Measurements from ENCODE around the gene MAP3K5.
"Not testable (repeated sequence)": the region's sequence is repeated elsewhere in the genome, so short reads cannot be mapped to it uniquely, and the experiment has no call there.

Gene MAP3K5

GRCh38 chr6:136769124-136769523, 23.2 kb downstream of the MAP3K5 start:
- no peak for DNase-seq

GRCh38 chr6:136767570-136768309, 24.5 kb downstream of the MAP3K5 start:
- DNase-seq = no peak

GRCh38 chr6:136767103-136767502, 25.2 kb downstream of the MAP3K5 start:
- no peak for DNase-seq

- DNase-seq = no peak
These were observed 26.0 kb downstream of the MAP3K5 start for GRCh38 chr6:136766274-136766673.

GRCh38 chr6:136764517-136764993, 27.7 kb downstream of the MAP3K5 start:
- DNase-seq = no peak

- DNase-seq = no peak
These were observed 28.4 kb downstream of the MAP3K5 start for GRCh38 chr6:136763716-136764516.

- no peak for DNase-seq
These were observed 29.0 kb downstream of the MAP3K5 start for GRCh38 chr6:136763255-136763654.

GRCh38 chr6:136762022-136762975, 30.0 kb downstream of the MAP3K5 start:
- DNase-seq = no peak

GRCh38 chr6:136761227-136761922, 30.9 kb downstream of the MAP3K5 start:
- DNase-seq = no peak

- not testable (repeated sequence) for DNase-seq
These were observed 31.5 kb downstream of the MAP3K5 start for GRCh38 chr6:136760781-136761180.

- no peak for DNase-seq
These were observed 35.1 kb downstream of the MAP3K5 start for GRCh38 chr6:136757150-136757549.

- no peak for DNase-seq
These were observed 37.5 kb downstream of the MAP3K5 start for GRCh38 chr6:136754820-136755219.

- DNase-seq = no peak
These were observed 38.7 kb downstream of the MAP3K5 start for GRCh38 chr6:136753624-136754023.

GRCh38 chr6:136752554-136752953, 39.7 kb downstream of the MAP3K5 start:
- DNase-seq = no peak

- DNase-seq = no peak
These were observed 40.3 kb downstream of the MAP3K5 start for GRCh38 chr6:136751991-136752390.

GRCh38 chr6:136751522-136751956, 40.7 kb downstream of the MAP3K5 start:
- DNase-seq = no peak

- DNase-seq = no peak
These were observed 41.4 kb downstream of the MAP3K5 start for GRCh38 chr6:136750696-136751521.

GRCh38 chr6:136749359-136749997, 42.8 kb downstream of the MAP3K5 start:
- DNase-seq = no peak

- DNase-seq = no peak
These were observed 44.8 kb downstream of the MAP3K5 start for GRCh38 chr6:136747507-136747906.

GRCh38 chr6:136745300-136745699, 47.0 kb downstream of the MAP3K5 start:
- no peak for DNase-seq

GRCh38 chr6:136744889-136745288, 47.4 kb downstream of the MAP3K5 start:
- DNase-seq = no peak
